ENCODE results near the gene SYNGR2.

The SYNGR2 gene

GRCh38 chr17:78180083-78180482 lies 11.7 kb downstream of the SYNGR2 start:
- no peak for DNase-seq
- no peak overlapping the region for H3K4me3 ChIP-seq (ENCODE audit: low read depth, low read length)
- peaks cover 96% of the 10 kb centered on the region for H3K36me3 ChIP-seq
- H3K27ac ChIP-seq = no peak overlapping the region
- no peak for TF ChIP-seq CTCF (IDR thresholded peaks at IDR 0.05; ENCODE audit: low read depth, low read length)
- no peaks in the 10 kb centered on the region for H3K27me3 ChIP-seq (ENCODE audit: insufficient read depth, low read depth, severe bottlenecking)
- H3K9me3 ChIP-seq (ENCODE audit: severe bottlenecking) = no peaks in the 10 kb centered on the region

GRCh38 chr17:78180508-78180907 lies 12.1 kb downstream of the SYNGR2 start:
- H3K36me3 ChIP-seq = peaks cover 96% of the 10 kb centered on the region
- no peak overlapping the region for H3K27ac ChIP-seq
- H3K9me3 ChIP-seq (ENCODE audit: severe bottlenecking) = no peaks in the 10 kb centered on the region
- no peaks in the 10 kb centered on the region for H3K27me3 ChIP-seq (ENCODE audit: insufficient read depth, low read depth, severe bottlenecking)
- H3K4me3 ChIP-seq (ENCODE audit: low read depth, low read length) = no peak overlapping the region
- no peak for TF ChIP-seq CTCF (IDR thresholded peaks at IDR 0.05; ENCODE audit: low read depth, low read length)
- DNase-seq = no peak

- no peak for TF ChIP-seq CTCF (IDR thresholded peaks at IDR 0.05; ENCODE audit: low read depth, low read length)
- no peak overlapping the region for H3K4me3 ChIP-seq (ENCODE audit: low read depth, low read length)
- H3K9me3 ChIP-seq (ENCODE audit: severe bottlenecking) = no peaks in the 10 kb centered on the region
- no peak overlapping the region for H3K27ac ChIP-seq
- no peaks in the 10 kb centered on the region for H3K27me3 ChIP-seq (ENCODE audit: insufficient read depth, low read depth, severe bottlenecking)
- no peak for DNase-seq
- peaks cover 81% of the 10 kb centered on the region for H3K36me3 ChIP-seq
Observed at GRCh38 chr17:78182504-78182903, 14.1 kb downstream of the SYNGR2 start.

- Histone ChIP-seq H3K36me3 (peaks cover 67% of the 10 kb centered on the region), H3K27ac (no peak overlapping the region), H3K4me3 (ENCODE audit: low read depth, low read length) (no peak overlapping the region), H3K9me3 (ENCODE audit: severe bottlenecking) (no peaks in the 10 kb centered on the region), H3K27me3 (ENCODE audit: insufficient read depth, low read depth, severe bottlenecking) (no peaks in the 10 kb centered on the region)
- no peak for DNase-seq
- TF ChIP-seq CTCF (IDR thresholded peaks at IDR 0.05; ENCODE audit: low read depth, low read length) = no peak
Observed at GRCh38 chr17:78183916-78184315, 15.5 kb downstream of the SYNGR2 start.

GRCh38 chr17:78184351-78184750 lies 16.0 kb downstream of the SYNGR2 start:
- no peak for TF ChIP-seq CTCF (IDR thresholded peaks at IDR 0.05; ENCODE audit: low read depth, low read length)
- Histone ChIP-seq H3K4me3 (ENCODE audit: low read depth, low read length) (no peak overlapping the region), H3K27ac (no peak overlapping the region), H3K36me3 (peaks cover 63% of the 10 kb centered on the region), H3K9me3 (ENCODE audit: severe bottlenecking) (no peaks in the 10 kb centered on the region), H3K27me3 (ENCODE audit: insufficient read depth, low read depth, severe bottlenecking) (no peaks in the 10 kb centered on the region)
- DNase-seq = no peak

- no peak overlapping the region for H3K27ac ChIP-seq
- H3K36me3 ChIP-seq = peaks cover 58% of the 10 kb centered on the region
- TF ChIP-seq CTCF (IDR thresholded peaks at IDR 0.05; ENCODE audit: low read depth, low read length) = no peak
- H3K27me3 ChIP-seq (ENCODE audit: insufficient read depth, low read depth, severe bottlenecking) = no peaks in the 10 kb centered on the region
- H3K4me3 ChIP-seq (ENCODE audit: low read depth, low read length) = no peak overlapping the region
- DNase-seq = no peak
- H3K9me3 ChIP-seq (ENCODE audit: severe bottlenecking) = no peaks in the 10 kb centered on the region
Observed at GRCh38 chr17:78184868-78185267, 16.5 kb downstream of the SYNGR2 start.
